ENCODE measurements around the gene CALD1. TPM values are rescaled to one million over a fixed set of nuclear protein-coding genes. Genes with fewer than 3 reads are reported as not detected.
A peak's percentile ranks its signal among the peaks of the same experiment; 100 is the strongest.

CALD1 gene
- total RNA-seq, 2 donors from 2014 or later = 10.8 to 20.0 TPM

DNA sequence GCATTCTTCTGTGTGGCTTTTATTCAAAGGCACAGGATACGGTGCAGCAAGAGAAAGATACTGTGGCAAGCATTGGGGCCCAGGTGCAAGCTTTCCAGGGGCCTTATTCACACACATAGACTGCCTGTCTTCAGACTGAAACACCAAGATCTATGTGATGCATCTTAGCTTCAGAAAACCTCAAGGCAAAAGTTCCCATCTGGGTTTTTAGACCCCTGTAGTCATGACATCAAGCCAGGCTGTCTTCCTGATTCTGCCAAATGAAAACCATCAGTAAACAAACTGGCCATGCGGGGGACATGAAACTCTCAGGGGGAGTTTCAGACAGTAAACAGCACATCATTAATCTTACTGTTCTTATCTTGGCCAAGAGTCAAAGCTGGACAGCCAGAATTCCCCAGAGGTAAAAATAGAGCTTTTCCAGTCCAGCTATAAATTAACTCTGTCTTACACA, 216.7 kb downstream of the CALD1 start:
- Mint-ChIP-seq H3K27me3 (ENCODE audit: low read depth) (no peaks in the 10 kb centered on the region), H3K9me3 (no peaks in the 10 kb centered on the region), H3K27ac (peak overlapping the region; percentile 31)

DNA sequence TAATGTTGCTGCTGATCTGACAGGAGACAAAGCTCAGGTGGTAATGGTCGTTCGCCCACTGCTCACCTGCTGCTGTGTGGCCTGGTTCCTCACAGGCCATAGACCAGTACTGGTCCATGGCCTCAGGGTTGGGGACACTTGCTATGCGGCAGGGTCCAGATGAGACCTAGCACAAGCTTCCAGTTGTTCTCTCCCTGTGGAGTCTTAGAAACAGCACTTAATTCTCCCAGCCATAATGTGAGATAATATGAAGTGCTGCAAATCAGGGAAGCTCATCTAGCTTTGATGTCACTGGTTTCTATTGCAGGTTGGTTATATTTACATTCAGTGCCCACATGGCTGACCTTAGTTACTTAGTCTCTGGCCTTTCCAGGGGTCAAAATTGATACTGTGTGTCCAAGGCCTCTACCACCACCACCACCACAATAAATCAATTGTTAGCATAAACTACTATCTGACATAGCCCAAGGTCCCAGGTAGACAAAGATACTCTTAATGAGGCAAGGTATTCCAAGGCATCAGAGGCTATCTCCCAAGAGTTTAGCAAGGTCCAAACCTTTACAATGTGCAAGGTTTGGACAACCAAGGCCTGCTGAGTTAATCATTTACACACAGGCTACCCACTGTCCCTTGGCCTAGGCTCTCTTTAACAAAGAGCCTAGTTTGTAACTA, 217.9 kb downstream of the CALD1 start:
- Mint-ChIP-seq H3K4me3 (no peak overlapping the region), H3K4me1 (ENCODE audit: low read depth) (peaks cover 47% of the 10 kb centered on the region)
- no peak for ATAC-seq (replicated peaks in 1 of 2)

More for the DNA sequence above, 216.7 kb downstream of the CALD1 start:
- Mint-ChIP-seq H3K4me3 (peak overlapping the region; percentile 12 to 47), H3K36me3 (ENCODE audit: insufficient read depth in 2 of 2) (peaks cover 1 to 5% of the 10 kb centered on the region in 2 donors), H3K4me1 (ENCODE audit: low read depth) (peaks cover 59% of the 10 kb centered on the region)
- ATAC-seq (replicated peaks in 1 of 2) (peak; percentile 6 to 16), DNase-seq (no peak)

DNA sequence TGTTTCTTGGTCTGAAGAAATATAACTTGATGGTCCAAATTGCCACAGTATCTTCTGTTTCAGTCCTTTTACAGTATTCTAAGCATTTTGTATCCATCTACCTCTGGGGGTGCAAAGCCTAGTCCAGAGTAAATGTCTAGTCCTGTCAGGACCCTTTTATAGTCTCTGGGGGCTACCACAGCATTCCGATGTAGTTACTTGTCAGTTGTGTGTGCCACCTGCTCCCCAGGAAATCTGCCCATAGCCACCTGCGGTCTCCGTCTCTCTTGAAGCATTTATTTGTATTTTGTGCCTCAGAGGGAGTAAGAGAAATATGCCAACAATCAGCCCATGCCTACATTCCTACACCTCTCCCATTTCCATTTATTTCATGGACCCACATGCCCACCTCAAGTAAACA, 219.7 kb downstream of the CALD1 start:
- DNase-seq (no peak), ATAC-seq (replicated peaks in 1 of 2) (no peak)
- Mint-ChIP-seq H3K4me1 (ENCODE audit: low read depth) (peaks cover 31% of the 10 kb centered on the region), H3K36me3 (ENCODE audit: insufficient read depth in 2 of 2) (peaks cover 1 to 10% of the 10 kb centered on the region in 2 donors), H3K9me3 (no peaks in the 10 kb centered on the region), H3K27me3 (ENCODE audit: low read depth) (no peaks in the 10 kb centered on the region), H3K4me3 (no peak overlapping the region), H3K27ac (no peak overlapping the region)

More for the DNA sequence above, 217.9 kb downstream of the CALD1 start:
- DNase-seq = no peak
- Mint-ChIP-seq H3K36me3 (ENCODE audit: insufficient read depth in 2 of 2) (peaks cover 1 to 10% of the 10 kb centered on the region in 2 donors), H3K27ac (no peak overlapping the region), H3K27me3 (ENCODE audit: low read depth) (no peaks in the 10 kb centered on the region), H3K9me3 (no peaks in the 10 kb centered on the region)

- no peak for DNase-seq
- H3K27ac Mint-ChIP-seq = no peak overlapping the region
- peaks cover 8% of the 10 kb centered on the region for H3K4me1 Mint-ChIP-seq (ENCODE audit: low read depth)
- H3K36me3 Mint-ChIP-seq (ENCODE audit: insufficient read depth in 2 of 2) = peaks cover 0 to 5% of the 10 kb centered on the region in 2 donors
- H3K9me3 Mint-ChIP-seq = peaks cover 0 to under 1% of the 10 kb centered on the region in 2 donors
- H3K27me3 Mint-ChIP-seq (ENCODE audit: low read depth) = no peaks in the 10 kb centered on the region
- no peak for ATAC-seq (replicated peaks in 1 of 2)
- H3K4me3 Mint-ChIP-seq = no peak overlapping the region
Observed at GRCh38 chr7:135001390-135002165, 222.1 kb downstream of the CALD1 start.

- ATAC-seq (replicated peaks in 1 of 2) = no peak
- Mint-ChIP-seq H3K27me3 (ENCODE audit: low read depth) (no peaks in the 10 kb centered on the region), H3K36me3 (ENCODE audit: insufficient read depth in 2 of 2) (peaks cover 0 to 5% of the 10 kb centered on the region in 2 donors)
Observed at GRCh38 chr7:135012229-135012628, 232.8 kb downstream of the CALD1 start.

More at GRCh38 chr7:135012229-135012628, 232.8 kb downstream of the CALD1 start:
- Mint-ChIP-seq H3K4me1 (ENCODE audit: low read depth) (no peaks in the 10 kb centered on the region), H3K9me3 (peaks cover 3 to 5% of the 10 kb centered on the region in 2 donors), H3K27ac (no peak overlapping the region), H3K4me3 (no peak overlapping the region)
- no peak for DNase-seq

Other genes starting within 250 kb of the CALD1 start
- gene AKR1B15, start 230.5 kb upstream of the CALD1 start, total RNA-seq = not detected
- gene BPGM, start 132.8 kb upstream of the CALD1 start, total RNA-seq = 10 to 100 TPM; 22.3 to 27.7 TPM
- 1 to 10 TPM; 2.4 to 3.8 TPM for gene AGBL3, start 206.9 kb downstream of the CALD1 start, total RNA-seq